ENCODE data around the gene POLR3B.
"Not testable (repeated sequence)": the region's sequence is repeated elsewhere in the genome, so short reads cannot be mapped to it uniquely, and the experiment has no call there.

Gene POLR3B

DNA sequence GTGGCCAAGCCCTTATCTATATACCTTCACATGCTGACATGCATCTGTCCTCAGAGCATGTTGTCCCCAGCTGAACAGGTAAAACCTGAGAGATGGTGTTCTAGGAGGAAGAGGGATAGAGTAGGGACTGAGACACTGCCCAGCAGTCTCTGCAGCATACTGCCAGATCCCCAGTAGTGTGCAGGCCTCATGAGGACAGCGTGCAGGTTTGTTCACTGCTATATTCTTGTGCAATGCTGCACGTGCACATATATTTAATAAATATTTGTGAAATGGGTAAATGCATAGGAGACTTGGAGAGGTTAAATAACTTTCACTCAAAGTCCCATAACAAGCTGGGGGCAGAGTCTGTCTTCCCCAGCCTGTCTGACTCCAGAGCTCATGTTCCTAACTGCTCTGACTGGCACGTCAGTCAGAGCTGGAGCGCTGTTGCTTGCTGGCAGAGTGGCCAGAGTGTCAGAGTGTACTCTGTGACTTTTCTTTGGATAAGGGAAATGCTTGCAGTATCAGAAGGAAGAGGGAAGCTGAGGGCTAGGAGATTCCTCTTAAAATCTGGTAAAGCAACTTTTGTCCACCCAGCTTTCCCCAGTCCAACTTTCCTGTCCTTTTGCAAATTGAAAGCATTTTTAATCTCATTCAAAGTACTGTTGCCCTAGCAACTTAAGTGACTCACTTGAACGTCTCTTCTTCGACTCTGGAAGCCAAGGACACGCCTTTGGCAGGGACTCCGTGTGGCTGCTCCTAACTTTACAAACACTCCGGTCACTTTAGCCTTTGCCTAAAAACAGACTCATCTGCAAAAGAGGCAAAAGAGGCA, 14.9 kb upstream of the POLR3B start:
- DNase-seq (ENCODE audit: low read depth): no peak

DNA sequence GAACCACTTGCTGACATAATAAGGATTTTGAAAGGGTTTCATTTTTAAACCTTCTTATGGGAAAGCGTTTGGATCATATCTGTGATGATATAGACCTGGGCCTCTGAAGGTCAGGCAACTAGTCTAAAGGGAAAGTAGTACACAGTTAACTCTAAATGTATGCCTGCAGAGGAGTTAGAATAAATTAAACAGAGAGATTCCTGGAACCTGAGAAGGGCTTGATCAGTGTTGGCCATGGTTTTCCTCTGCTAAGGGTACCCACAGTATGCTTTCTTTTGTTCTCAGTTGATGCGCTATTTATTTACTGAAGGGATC, 14.4 kb upstream of the POLR3B start:
- no peak for DNase-seq (ENCODE audit: low read depth)

- no peak for DNase-seq (ENCODE audit: low read depth)
Measured at GRCh38 chr12:106344131-106344530, 13.4 kb upstream of the POLR3B start.

DNA sequence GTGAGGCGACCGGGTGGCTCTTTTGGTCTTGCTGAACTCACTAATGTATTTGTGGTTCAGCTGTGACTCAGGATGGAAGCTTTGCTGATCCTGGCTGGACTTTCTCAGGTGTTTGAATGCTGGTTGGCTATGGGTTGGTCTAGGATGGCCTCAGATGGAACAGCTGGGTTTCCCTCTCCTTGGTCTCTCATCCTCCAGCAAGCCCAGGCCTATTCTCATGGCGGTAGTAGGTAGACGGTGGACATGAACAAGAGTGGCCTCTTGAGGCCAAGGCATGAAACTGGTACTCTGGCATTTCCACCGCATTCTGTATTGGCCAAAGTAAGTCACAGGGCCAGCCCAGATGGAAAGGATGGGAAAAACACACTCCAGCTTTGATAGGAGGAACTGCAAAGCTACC, 11.8 kb upstream of the POLR3B start:
- DNase-seq (ENCODE audit: low read depth): no peak

- no peak for DNase-seq (ENCODE audit: low read depth)
Measured at GRCh38 chr12:106348411-106348810, 9.1 kb upstream of the POLR3B start.

DNA sequence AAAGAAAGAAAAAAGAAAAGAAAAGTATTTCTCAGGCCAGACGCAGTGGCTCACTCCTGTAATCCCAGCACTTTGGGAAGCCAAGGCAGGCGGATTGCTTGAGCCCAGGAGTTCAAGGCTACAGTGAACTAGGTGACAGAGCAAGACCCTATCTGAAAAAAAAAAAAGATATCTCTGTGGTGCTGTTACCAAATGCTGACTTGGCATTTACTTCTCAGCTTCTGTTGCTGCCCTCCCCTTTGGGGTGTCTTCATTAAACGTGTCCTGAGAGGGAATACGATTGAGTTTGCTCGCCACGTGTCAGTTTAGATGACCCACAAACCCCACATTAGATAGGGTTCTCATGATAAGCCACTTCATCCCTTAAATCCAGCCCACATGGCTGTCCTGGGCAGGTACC, 4.4 kb upstream of the POLR3B start:
- DNase-seq (ENCODE audit: low read depth): no peak

- DNase-seq (ENCODE audit: low read depth): no peak
Measured at GRCh38 chr12:106358396-106359241, 1.1 kb downstream of the POLR3B start.

- no peak for DNase-seq (ENCODE audit: low read depth)
Measured at GRCh38 chr12:106359646-106360399, 2.3 kb downstream of the POLR3B start.

GRCh38 chr12:106360400-106360994, 2.9 kb downstream of the POLR3B start:
- DNase-seq (ENCODE audit: low read depth): no peak

DNA sequence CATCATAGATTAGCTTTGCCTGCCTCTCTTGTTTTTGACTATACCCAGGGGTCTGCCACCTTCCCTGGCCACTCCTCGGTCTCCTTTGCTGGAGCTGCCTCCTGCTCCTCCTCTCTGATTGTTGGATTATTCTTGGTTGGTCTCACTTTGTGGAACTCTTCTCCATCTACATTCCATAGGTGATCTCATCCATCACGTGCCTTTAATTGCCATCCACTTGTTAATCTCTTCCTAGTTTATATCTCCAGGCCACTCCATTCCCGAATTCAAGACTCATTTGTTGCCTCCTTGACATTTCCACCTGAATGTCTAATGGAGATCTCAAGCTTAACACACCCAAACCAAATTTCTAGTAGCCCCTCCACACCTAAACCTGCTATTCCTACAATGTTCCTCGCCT, 5.4 kb downstream of the POLR3B start:
- DNase-seq (ENCODE audit: low read depth): no peak

GRCh38 chr12:106364261-106364660, 6.7 kb downstream of the POLR3B start:
- no peak for DNase-seq (ENCODE audit: low read depth)

- DNase-seq (ENCODE audit: low read depth): no peak
Measured at GRCh38 chr12:106369624-106370346, 12.2 kb downstream of the POLR3B start.

- DNase-seq (ENCODE audit: low read depth): no peak
Measured at GRCh38 chr12:106378788-106379187, 21.2 kb downstream of the POLR3B start.

GRCh38 chr12:106380954-106381353, 23.4 kb downstream of the POLR3B start:
- no peak for DNase-seq (ENCODE audit: low read depth)

- not testable (repeated sequence) for DNase-seq (ENCODE audit: low read depth)
Measured at GRCh38 chr12:106381866-106382265, 24.3 kb downstream of the POLR3B start.

DNA sequence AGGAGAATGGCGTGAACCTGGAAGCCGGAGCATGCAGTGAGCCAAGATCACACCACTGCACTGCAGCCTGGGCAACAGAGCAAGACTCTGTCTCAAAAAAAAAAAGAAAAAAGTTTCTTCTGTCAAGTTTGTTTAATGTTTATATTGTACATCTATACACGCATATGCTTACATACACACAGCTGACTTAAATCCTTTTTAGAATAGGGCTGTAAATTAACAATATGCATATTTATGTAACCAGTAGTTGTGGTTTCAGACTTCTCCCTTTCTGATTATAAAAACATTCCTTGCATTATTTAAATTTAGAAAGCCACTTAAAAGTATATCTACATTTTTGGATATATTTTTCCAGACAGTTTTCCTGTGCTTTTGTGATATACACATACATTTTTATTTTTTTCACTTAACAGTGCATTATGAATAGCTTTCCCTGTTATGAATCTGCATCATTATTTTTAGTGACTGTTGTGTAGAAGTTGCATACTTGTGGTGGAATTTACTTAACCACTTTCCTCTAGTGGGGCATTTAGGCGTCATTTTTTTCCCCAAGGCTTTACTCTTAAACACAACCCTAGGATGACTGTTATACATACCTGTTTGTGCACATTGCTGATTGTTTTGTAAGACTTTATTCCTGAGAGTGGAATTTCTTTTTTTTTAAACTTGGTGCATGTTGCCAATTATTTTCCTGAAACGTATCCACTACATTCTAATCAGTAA, 29.4 kb downstream of the POLR3B start:
- no peak for DNase-seq (ENCODE audit: low read depth)

GRCh38 chr12:106387848-106388377, 30.4 kb downstream of the POLR3B start:
- DNase-seq (ENCODE audit: low read depth): no peak

- DNase-seq (ENCODE audit: low read depth): no peak
Measured at GRCh38 chr12:106389151-106389550, 31.6 kb downstream of the POLR3B start.

DNA sequence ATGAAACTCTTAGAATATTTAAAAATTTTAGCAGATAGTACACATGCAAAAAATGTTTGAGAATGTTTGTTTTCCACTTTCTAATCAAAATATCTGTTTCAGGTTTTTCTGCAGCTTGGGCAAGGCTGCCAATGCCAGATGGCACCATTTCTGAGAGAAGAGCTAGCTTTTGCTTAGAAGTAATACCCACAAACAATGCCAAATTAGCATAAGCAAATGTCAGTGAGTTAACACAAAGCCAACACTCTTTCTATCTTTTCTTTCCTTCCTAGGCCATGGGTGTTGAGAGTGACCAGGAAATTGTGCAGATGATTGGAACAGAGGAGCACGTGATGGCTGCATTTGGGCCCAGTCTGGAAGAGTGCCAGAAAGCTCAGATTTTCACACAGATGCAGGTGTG, 35.2 kb downstream of the POLR3B start:
- DNase-seq (ENCODE audit: low read depth): no peak

DNA sequence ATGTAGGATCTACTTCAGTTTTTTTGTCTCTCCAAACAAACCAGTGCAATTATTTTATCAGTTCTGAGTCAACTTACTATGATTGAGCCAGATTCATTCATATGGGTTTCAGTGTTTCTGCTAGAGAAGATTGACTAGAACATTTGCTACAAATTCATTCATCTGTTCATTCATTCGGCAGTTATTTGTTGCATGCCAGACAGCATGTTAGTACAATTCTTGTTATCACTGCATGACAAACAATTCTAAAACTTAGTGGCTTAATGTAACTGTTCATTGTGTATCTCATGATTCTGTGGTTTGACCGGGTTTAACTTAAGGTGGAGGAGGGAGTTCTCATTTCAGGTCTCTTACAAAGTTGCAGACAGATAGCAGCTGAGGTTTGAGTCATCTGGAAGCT, 52.3 kb downstream of the POLR3B start:
- DNase-seq (ENCODE audit: low read depth): no peak

- DNase-seq (ENCODE audit: low read depth): no peak
Measured at GRCh38 chr12:106412563-106412962, 55.0 kb downstream of the POLR3B start.

Data from stimulated activated CD8-positive, alpha-beta memory T cell treated with anti-CD3 and anti-CD28 coated beads, Interleukin-15, amount 100 ng/mL, for 24 hours (primary cell).